ENCODE measurements around the gene PAX3.

The PAX3 gene

DNA sequence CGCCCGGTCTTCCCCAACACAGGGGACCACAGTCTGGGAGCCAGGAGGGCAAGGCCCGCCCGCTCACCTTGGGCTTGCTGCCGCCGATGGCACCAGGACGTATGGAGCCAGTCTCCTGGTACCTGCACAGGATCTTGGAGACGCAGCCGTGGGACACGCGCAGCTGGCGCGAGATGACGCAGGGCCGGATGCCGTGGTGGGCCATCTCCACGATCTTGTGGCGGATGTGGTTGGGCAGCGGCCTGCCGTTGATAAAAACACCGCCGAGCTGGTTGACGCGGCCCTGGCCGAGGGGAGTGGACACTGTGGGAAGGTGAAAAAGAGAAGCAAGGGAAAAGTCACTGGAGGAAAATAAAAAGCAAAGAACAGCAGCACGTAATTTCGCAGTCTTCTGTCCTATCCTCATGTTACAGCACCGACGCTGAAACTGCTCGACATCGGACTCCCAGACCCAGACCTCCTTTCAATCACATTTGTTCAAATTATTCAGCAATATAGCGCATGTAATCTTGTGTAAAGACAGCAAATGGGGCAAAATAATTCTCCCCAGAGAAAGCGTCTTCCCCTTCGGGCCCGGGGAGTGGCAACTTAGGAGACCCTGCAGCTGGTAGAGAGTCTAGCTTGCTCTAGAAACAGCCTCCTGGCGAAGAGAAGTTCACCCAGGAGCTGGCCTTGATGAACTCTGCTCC is 1.7 kb downstream of the PAX3 start:
- DNase-seq (ENCODE audit: low read depth in 2 of 2): no peak

DNA sequence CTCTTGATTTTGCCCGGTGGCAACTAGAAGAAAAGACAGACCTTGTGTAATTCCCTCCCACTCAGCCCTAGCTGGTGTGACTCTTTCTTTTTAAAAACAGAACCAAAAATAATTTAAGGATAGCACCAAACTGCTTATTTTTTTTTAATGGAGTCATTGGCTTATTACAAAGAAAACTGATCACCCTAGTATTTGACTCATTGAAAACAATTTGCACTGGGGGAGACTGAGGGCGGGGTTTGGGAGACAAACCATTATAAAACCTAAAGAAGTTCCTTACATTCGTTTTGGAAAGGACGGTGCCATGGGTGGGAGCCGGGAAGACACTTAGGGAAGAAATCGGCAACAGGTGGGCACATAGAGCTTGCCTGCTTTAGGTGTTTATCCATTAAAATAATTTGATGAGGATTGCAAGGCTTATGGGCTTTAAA is 2.5 kb downstream of the PAX3 start:
- DNase-seq (ENCODE audit: low read depth in 2 of 2): no peak

DNA sequence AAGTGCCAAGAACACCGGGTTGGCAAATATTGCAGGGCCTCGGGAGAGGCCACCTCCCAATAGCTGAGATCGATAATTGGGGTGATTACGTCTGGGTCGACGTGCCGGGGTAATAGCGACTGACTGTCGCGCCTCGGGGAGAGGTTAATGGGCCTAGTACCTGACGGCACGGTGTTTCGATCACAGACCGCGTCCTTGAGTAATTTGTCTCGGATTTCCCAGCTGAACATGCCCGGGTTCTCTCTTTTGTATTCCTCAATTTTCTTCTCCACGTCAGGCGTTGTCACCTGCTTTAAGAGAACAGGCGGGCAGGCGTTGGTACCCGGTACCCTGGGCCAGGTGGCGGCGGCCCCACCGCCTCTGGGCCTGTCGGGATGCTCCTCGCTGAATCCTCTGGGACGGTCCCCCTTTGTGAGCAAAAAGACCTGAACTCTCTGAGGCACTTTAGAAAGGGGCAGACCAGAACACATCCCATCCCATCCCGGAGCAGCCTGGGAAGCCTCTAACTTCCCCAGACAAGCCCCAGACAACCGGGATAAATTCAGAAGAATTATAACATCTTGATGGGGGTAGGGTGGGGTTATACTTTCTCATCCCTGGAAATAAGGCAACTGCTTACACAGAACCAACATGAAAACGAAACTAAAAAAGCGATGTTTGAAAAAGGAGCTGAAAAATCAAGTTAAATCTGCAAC is 3.3 kb downstream of the PAX3 start:
- DNase-seq (ENCODE audit: low read depth in 2 of 2): no peak

DNA sequence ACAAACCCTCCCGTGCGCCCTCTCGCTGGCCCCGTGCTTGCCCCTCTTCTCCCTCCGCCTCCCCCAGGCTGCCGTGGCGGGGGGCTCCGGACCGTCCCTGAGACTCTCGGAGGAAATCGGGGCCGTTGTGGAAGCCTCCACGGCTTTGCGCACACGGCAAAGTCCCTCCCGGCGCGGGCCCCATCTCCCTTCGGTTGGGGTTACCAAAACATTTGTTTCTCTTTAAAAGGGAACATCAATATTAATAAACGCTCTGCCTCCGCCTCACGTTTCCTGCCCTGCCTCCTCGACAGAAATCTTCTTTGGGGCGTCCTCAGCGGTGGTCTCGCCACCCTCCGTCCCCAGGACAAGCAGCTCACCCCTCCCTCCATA is 3.8 kb downstream of the PAX3 start:
- DNase-seq (ENCODE audit: low read depth in 2 of 2): no peak

DNA sequence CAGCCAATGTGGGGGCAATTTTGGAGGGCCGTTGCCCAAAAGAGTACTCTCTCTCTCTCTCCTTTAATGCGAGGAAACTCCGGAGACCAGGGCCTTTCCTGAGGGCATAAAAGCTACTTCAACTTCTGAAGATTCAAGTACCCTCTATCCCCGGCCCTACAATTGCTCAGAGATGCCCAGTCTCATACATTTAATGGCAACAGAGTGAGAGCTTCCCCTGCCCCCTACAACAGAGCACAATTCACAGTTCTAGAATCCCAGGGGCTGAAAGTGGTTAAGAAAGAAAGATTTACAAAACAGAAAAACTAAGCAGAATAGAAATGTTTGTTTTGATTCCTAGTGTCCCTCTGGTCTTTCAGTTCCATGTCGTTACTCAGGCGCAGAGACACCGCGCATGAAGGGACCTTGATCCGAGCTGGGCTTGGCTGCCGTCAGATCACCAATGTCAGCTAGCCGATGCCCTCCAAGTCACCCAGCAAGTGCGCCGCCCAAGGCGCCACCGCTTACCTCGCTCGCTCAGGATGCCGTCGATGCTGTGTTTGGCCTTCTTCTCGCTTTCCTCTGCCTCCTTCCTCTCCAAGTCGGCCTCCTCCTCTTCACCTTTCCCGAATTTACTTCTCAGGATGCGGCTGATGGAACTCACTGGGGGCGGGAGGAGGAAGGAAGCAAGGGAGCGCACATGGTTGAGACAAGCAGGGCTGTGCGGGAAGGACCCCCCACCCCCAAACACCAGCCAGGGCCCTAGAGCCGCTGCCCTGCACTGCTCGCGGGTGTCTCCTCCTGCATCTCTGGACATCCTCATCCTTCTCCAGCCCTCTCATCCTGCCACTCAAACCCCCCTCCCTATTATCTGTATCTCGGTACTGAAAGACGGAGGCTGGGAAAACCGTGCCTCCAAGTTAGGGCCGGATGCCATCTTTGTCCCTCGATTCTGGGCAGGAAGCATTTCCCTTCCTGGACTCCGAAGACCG is 4.9 kb downstream of the PAX3 start:
- DNase-seq (ENCODE audit: low read depth in 2 of 2): no peak

DNA sequence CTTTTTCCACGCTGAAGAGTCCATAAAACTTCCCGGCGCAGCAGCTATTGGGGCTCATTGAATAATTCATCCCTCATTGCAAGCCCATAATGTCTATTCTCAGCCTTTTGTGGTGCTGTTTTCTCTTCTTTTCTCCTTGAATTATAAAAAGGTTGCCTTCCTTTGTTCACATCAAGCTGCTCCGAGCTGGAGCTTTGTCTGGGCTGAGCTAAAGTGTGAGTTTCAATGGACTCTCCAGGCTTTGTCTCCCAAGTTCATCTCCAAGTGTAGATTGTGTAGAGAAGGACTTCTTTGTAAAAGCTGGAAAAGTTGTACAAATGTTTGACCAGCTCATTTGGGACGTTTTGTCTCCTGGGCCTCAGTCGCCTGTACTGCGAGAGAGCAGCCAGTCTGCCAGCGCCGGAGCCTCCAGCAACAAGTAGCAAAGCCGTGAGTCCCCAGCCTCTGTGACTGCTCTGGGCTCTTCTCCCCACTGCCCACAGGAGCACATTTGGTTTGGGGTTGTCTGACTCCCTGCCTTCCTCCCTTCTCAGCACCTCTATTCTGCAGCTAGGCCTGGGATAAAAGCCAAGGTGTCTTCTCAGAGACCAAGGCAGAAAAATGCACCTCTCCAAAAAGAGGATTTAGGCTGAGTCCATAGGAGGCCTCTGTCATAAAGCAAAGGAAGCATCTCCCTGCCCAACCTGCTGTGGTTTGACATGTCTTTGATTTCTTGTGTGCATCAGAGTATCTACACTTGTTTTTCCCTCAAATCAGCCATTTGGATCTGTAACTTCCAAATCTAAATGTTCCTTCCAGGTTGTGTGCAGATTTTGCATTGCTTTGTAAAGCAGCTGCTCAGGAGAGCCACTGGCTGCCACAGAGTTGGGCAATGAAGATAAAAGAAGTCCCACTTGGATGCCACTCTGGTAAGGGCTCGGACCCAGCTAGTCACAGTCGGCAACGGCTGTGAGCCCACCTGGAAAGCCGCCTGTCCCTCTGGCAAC is 6.4 kb downstream of the PAX3 start:
- DNase-seq (ENCODE audit: low read depth in 2 of 2): no peak

DNA sequence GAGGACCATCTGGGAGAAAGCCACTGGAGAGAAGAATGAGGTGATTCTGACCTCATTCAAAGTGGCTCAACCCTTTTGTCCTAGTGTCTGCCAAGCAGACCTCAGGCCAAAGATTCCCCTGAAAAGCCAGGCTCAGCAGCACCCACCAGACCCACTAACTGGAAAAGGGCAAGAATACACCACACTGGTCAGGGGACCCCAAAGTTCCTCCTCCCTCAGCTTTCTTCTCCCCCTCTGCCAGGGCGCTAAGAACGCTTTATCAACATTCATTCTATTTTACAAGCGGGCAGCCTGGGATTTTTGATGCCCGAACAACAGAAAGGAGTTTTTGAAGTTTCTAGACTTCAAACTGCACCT is 7.3 kb downstream of the PAX3 start:
- no peak for DNase-seq (ENCODE audit: low read depth in 2 of 2)

DNA sequence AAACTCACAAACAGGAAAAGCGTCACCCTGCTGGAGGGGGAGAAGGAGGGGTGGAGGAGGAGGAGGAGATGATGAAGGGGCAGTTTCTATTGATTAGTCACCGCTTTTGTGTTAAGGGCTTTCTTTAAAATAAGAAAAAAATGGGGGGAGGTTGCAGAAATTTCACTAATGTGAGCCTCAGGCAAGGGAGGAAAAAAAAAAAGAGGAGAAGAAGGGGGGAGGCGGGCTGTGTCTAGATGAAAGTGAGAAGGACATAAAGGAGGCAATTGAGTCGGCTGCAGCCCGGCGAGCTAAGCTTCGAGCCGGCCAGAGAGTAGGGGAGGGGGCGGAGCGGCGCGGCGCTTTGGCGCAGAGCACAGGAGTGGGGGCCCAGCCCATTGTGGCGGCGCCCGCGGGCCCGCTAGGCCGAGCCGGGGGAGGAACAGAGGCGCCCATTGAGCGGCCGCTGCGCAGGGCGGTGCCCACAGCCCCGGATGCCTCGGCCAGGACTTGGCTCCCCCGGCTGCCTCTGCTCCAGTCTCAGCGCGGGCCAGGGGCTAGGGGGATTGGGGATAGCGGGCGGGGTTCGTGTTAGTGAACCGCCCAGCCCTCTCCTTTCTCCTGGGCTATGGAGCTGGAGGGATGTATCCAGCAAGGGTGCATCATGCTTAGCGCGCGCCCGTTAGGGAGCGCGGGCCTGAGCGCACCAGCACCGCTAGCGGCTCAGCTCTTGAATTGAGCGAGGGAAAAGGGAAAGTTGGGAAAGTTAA is 7.9 kb downstream of the PAX3 start:
- DNase-seq (ENCODE audit: low read depth in 2 of 2): no peak

DNA sequence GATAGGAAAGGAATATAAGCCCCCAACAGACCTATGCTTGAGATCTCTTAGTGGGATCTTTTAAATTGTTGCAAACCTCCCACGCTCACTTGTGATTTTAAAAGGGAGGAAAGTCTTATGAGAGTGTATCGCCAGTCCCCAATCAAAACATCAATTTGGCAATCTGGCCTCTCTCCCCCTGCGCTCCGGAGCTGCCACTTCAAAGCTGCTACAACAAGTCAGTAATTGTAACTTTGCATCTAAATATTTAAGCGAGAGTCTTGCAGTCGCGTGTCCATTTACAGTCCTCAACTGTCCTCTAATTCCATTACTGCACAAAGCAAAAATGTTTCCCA is 8.4 kb downstream of the PAX3 start:
- DNase-seq (ENCODE audit: low read depth in 2 of 2): no peak

DNA sequence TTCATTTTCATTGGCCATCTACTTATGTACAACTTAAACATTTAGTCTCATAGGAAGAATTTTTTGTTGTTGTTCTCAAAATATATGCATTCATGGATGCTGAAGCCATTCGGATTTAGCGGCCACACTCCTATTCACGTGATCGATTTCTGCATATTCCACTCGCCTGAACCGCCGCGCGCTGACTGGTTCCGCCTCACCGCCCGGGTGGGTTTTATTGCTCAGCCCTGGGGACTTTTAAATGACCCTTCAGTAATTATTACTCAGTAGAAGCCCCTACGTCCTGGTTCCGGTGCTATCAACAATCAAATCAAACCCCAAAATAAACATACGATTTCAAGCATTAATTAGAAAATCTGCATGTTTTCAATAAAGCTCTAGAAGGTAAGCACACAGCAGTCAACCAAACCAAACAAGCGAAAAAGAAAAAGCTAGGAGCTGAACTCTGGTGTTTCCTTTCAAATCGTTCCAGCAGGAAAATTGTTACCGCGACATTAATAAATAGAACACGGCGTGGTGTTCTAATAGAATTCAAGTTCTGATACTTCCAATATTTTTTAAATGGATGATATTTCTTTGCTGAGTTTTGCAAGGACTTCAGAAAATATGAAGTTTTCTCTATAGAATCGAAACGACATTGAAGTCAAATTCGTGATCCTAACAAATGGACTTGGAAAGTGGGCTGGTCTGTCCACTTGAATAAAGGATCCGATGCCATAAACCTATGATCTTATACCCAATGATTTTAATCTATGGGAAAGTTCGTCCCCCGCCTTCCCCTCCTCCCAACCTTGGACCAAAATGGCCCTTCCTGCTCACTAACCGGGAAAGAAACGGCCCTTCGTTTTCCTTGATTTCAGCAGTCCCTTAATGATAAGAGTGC is 9.3 kb downstream of the PAX3 start:
- no peak for DNase-seq (ENCODE audit: low read depth in 2 of 2)

DNA sequence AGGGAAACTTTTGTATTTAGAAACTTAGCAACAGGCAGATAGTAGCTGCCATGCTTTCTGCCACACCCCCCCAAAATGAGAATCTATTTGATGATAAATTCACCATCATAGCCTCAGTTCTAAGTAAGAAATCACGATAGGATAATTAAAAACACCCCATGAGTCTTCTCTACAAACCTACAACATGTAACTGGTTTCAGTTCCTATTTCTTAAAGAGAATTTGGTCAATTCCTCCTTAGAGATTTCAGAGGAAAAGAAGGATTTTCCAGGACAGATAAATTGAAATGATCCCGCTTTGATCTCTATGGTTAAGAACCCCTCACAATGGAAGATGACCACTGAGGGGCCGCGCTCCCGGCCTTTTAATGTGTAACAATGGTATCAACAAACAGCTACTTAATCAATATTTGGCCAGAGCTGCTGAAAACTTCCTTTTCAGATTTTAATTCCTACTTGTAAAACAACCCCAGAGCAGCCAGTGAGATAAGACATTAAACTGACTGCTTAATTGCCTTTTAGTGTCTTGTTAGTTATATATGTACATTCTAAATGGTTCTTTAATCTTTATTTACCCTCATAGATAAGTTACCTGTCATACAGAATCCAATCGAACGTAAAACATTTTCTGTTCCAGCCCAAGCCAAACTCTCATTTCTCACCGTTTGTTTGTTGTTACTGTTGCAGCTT is 10.1 kb downstream of the PAX3 start:
- no peak for DNase-seq (ENCODE audit: low read depth in 2 of 2)

DNA sequence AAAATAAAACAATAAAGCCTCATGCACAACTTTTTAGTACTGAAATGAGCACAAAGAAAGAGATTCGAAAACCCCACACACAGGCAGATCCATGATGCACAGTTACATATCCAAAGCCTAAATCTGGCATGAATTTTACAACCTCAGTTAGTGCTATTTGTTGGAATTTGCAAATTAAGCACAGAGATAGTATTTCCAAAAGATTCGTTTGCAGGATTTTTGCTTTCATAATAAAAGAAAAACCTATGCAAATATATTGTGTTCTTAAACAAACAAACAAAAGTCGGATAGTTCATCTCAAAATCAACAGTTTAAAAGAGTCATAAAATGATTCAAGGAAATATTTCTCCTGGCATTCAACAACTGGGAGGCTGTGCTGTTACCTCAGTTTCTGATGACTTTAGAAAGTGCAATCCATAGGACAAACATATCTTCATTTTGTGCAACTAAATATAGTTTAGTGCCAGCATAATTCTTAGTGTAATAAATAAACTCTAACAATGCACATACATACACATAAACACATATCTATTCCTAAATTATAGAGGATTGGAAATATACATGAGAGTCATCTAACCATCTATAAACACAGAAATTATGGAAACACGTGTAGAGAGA is 10.8 kb downstream of the PAX3 start:
- DNase-seq (ENCODE audit: low read depth in 2 of 2): no peak

DNA sequence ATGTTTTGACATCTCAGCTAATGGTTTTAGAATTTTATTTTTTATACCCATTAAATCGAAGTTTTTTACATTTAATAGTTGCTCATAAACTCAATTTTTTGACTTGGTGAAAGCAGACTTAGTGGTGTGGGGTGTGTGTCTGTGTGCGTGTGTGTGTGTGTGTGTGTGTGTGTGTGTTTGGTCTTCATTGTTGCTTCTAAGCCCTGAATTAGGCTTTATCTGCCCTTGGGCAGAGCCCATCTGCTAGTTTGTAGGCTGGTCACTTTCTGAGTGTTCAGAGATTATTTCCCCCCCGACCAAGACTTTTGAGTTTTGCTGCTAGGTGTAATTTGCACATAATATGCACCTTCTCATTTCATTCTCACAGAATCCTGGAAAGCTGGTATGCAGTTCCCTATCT is 14.3 kb downstream of the PAX3 start:
- no peak for DNase-seq (ENCODE audit: low read depth in 2 of 2)

DNA sequence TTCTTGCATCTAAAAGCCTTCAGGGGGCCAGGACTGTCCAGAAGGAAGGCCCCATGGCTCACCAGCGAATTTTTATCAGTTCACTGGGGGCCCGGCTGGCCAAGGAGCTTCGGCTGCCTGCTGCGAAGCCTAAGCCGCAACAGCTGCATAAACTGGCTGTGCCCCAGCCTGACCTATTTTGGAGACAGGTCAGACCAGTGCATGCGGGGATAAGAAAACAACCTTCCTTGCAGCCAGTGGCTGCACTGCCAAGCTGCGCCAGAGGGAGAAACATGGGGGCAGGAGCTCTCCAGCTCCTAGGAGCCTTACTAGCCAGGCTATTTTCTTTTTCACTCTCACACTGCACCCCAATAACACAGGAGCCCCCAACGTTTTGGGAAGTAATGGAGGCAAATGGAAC is 15.2 kb downstream of the PAX3 start:
- no peak for DNase-seq (ENCODE audit: low read depth in 2 of 2)

DNA sequence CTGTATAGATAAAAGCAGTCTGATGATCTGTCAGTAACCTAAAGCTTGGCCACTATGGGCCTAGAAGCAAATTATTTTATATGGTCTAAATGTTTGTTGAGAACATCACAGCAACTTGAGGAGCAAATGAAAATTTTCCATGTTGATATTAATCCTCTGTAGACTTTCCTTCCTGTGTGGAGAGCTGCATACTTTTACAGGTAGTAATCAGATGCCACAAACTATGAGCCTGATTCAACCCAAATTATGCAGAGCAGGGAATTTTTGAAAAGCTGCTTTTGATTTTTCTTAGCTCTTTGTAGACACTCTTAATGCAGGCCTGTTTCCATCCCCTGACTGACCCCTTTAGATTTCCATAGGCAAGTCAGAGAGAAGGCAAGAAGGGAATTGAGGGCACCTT is 17.3 kb downstream of the PAX3 start:
- no peak for DNase-seq (ENCODE audit: low read depth in 2 of 2)

DNA sequence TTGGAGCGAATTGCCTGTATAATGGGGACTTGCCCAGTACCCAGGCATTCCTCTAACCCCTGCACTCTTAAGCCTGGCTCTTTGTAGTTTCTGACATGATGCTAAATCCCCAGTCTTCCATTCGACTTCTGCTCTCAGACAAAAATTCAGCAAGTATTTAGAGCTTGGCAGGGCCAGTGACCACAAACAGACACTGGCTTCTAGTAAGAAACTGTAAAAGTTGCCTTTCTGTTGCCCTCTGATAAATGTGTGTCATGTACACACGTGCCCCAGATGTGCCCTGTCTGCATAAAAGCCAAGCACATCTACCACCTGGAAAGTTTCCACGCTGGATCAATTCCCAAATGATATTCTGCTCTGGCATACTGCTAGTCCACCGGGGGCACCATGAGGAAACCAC is 18.0 kb downstream of the PAX3 start:
- DNase-seq (ENCODE audit: low read depth in 2 of 2): no peak

DNA sequence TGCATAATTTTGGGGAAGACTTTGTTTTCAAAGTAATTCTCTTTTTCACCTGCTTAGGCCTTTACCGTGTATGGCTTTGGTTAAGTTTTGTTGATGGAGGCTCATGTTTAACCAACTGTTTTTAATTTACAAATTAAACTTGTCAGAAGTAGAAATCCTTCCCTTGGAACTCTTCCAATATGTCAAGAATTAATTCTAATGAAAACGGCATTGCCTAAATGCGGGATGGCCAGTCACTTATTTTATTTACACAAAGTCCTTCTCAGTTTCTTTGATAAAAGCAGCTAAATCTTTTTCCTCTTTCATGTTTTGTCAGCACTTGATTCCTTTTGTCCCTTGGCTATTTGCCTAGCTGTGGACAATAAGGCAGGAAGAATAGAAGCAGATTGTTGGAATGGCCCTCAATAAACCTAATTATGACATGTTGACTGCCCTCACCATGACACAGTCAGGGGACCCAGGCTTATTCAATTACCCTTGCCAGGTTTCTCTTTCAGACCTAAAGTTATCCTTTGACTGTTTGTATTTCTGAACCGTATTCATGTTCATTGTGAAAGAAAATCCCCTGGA is 26.3 kb downstream of the PAX3 start:
- no peak for DNase-seq (ENCODE audit: low read depth in 2 of 2)

DNA sequence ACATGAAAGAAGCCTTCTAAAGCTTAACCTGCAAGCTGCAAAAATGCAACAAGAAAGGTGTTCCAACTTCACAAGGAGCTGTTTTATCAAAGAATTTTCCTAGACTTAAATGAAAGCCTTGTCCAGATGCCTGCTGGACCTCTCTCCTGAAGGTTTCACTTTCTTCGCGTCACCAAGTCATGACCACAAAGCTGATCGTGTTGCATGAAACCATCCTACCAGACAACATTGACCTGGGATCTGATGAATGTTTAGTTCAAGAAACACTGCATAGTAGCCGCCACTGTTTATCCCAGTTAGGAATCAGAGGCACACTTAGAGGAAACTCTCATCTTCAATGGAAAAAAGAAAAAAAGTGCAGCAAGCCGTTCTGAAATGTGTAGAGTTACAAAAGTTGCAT is 26.9 kb downstream of the PAX3 start:
- no peak for DNase-seq (ENCODE audit: low read depth in 2 of 2)

DNA sequence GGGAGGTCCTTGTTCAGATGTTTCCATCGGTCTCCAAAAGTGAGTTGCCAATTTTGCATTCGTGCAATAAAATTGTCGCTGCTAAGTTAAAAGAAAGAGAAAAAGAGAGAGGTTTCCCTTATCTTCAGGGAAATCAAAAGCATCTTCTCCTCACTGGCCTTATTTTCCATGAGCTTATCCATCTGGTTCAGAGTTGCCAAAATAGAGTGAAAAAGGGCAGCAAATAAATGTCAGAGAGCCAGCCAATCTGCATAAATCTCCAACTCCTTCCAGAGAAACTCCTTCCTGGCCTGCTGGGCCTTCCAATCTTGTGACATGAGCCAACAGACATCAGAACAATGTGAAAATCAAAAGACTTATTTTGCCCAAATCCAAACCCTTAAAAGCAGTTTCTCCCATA is 28.4 kb downstream of the PAX3 start:
- no peak for DNase-seq (ENCODE audit: low read depth in 2 of 2)
